ENCODE data around the gene SLC5A2.
"Not testable (repeated sequence)": the region's sequence is repeated elsewhere in the genome, so short reads cannot be mapped to it uniquely, and the experiment has no call there.

SLC5A2 gene

GRCh38 chr16:31529937-31530312 lies 47.0 kb downstream of the SLC5A2 start:
- DNase-seq: no peak

- DNase-seq: no peak
These were observed 47.5 kb downstream of the SLC5A2 start for GRCh38 chr16:31530405-31530804.

- DNase-seq: no peak
These were observed 48.2 kb downstream of the SLC5A2 start for GRCh38 chr16:31531096-31531495.

GRCh38 chr16:31532120-31532519 lies 49.2 kb downstream of the SLC5A2 start:
- DNase-seq: no peak

- no peak for DNase-seq
These were observed 50.0 kb downstream of the SLC5A2 start for GRCh38 chr16:31532896-31533295.

GRCh38 chr16:31535737-31536136 lies 52.8 kb downstream of the SLC5A2 start:
- no peak for DNase-seq

- DNase-seq: no peak
These were observed 54.0 kb downstream of the SLC5A2 start for GRCh38 chr16:31536804-31537361.

GRCh38 chr16:31537362-31538242 lies 54.7 kb downstream of the SLC5A2 start:
- DNase-seq: no peak

GRCh38 chr16:31538243-31538598 lies 55.3 kb downstream of the SLC5A2 start:
- DNase-seq: not testable (repeated sequence)

GRCh38 chr16:31539762-31540161 lies 56.8 kb downstream of the SLC5A2 start:
- DNase-seq: not testable (repeated sequence)

Measured in T-helper 2 cell (primary cell).